ENCODE data around the gene PIEZO2.

PIEZO2 gene

DNA sequence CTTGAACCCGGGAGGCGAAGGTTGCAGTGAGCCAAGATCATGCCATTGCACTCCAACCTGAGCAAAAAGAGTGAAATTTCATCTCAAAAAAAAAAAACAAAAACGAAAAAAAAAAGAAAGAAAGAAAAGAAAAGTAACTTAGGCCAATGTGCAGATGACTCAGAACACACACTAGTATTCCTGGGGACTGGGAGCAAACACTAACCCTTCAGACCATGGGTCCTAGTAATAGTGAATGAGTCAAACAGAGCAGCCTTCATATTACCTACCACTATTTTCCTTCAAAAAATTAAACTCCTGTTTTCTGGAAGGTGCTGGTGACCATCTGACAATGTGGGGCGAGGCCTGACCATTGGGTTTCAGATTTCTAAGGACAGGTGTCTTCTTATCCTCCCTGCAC is 253.4 kb downstream of the PIEZO2 start:
- FAIRE-seq (no peak), DNase-seq (ENCODE audit: insufficient read length) (no peak)
- TF ChIP-seq TAF1 (IDR thresholded peaks at IDR 0.05; ENCODE audit: borderline replicate concordance, low read depth, low read length) (no peak), POLR2AphosphoS5 (IDR thresholded peaks at IDR 0.05; ENCODE audit: low read depth, low read length) (no peak), POLR2A (IDR thresholded peaks at IDR 0.05; ENCODE audit: low read depth, low read length) (no peak)

DNA sequence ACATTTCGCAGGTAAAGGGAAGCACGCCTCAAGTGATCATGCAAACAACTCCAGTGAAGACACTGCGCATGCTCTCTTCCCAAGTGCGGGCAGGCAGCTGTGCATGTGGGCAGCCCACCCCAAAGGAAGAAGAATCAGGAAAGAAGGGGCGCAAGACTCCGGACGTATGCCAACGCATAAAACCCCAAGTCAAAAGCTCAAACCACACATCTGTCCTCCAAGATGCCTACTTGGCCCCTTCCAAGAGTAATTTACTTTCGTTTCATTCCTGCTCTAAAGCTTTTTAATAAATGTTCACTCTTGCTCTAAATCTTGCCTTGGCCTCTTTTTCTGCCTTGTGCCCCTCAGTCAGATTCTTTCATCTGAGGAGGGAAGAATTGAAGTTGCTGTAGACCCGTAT is 254.9 kb downstream of the PIEZO2 start:
- DNase-seq (ENCODE audit: insufficient read length) (no peak), FAIRE-seq (peak; percentile 44)
- no peak for TF ChIP-seq POLR2AphosphoS5 (IDR thresholded peaks at IDR 0.05; ENCODE audit: low read depth, low read length)
- TF ChIP-seq POLR2A (IDR thresholded peaks at IDR 0.05; ENCODE audit: low read depth, low read length) = no peak
- TF ChIP-seq TAF1 (IDR thresholded peaks at IDR 0.05; ENCODE audit: borderline replicate concordance, low read depth, low read length) = no peak

DNA sequence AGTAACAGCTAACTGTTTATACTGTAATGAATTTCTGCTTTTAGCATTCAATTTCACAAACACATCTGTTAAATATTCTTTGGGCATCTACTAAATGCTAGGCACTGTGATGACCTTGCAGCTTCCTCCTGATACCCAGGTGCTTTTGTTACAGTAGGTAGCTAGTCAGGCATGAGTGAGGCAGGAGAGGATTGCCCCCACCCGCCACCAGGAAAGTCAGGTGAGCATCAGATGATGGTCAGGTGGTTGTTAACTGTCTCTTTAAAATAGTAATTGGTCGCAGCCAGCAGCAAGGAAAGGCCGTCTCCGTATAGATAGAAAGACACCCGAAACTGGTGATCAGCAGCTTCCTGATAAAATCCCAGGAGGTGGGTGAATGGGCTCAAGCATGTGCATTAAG is 255.6 kb downstream of the PIEZO2 start:
- FAIRE-seq = no peak

DNA sequence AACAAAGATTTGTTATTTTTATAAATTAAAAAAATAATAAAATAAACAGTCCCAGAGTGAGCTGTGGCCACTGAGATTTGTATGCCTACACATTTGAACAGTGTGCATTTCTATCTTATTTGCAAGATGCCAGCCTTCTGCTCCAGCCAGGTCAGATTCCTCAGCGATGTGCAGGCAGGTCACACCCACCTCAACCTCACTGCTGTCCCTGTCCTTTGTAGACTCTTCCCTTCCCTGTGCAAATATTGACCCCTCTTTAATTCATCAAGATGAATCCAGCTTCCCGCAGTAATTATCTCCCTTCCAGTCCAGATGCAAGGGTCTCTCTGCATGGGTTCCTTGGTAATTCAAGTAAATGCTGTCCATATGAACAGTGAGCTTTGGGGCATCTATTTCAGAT is 256.2 kb downstream of the PIEZO2 start:
- DNase-seq (ENCODE audit: insufficient read length) (no peak), FAIRE-seq (no peak)
- TF ChIP-seq POLR2AphosphoS5 (IDR thresholded peaks at IDR 0.05; ENCODE audit: low read depth, low read length) (no peak), TAF1 (IDR thresholded peaks at IDR 0.05; ENCODE audit: borderline replicate concordance, low read depth, low read length) (no peak), POLR2A (IDR thresholded peaks at IDR 0.05; ENCODE audit: low read depth, low read length) (no peak)

More for the DNA sequence above, 255.6 kb downstream of the PIEZO2 start:
- TF ChIP-seq TAF1 (IDR thresholded peaks at IDR 0.05; ENCODE audit: borderline replicate concordance, low read depth, low read length) = no peak
- no peak for TF ChIP-seq POLR2A (IDR thresholded peaks at IDR 0.05; ENCODE audit: low read depth, low read length)
- TF ChIP-seq POLR2AphosphoS5 (IDR thresholded peaks at IDR 0.05; ENCODE audit: low read depth, low read length) = no peak
- DNase-seq (ENCODE audit: insufficient read length) = no peak

DNA sequence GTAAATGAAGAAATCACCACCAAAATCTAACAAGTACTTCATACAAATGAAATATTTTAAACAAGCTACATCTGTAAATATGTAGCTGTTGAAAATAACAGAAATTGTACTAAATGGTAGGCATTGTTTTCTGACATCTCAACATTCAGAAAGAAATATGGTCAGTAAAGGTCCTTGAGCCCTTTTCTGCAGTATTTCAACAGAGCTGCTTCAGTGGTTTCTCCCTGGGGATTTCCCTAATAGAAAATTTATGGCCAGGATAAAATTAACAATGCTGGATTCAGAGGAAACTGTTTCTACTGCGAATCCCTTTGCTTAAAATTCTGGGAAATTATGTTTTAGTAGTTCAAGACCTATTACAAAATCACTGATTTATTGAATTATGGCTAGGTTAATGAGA is 256.6 kb downstream of the PIEZO2 start:
- FAIRE-seq = no peak
- no peak for TF ChIP-seq TAF1 (IDR thresholded peaks at IDR 0.05; ENCODE audit: borderline replicate concordance, low read depth, low read length)
- TF ChIP-seq POLR2AphosphoS5 (IDR thresholded peaks at IDR 0.05; ENCODE audit: low read depth, low read length) = no peak
- TF ChIP-seq POLR2A (IDR thresholded peaks at IDR 0.05; ENCODE audit: low read depth, low read length) = no peak

DNA sequence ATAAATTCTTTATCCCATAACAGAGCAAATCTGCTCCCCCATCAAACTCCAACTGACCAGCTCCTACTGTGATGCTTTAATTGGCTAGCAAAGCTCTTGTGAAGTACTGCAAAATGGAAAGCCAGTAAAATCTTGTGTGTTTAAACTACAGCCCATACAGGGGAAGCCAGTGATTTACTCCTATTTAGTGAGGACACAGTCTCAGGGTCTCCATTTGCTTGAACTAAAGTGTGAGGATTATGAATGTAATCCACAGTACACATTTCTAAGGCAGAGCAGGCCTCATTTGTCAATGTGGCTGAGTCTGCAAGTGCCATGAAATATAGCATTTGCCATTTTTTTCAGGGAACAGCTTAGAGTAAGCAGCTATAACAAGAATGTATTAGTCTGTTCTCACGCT is 259.3 kb downstream of the PIEZO2 start:
- TF ChIP-seq POLR2A (IDR thresholded peaks at IDR 0.05; ENCODE audit: low read depth, low read length) (no peak), POLR2AphosphoS5 (IDR thresholded peaks at IDR 0.05; ENCODE audit: low read depth, low read length) (no peak)
- peak; percentile 33 for FAIRE-seq
- DNase-seq (ENCODE audit: insufficient read length) = no peak

More for the DNA sequence above, 256.6 kb downstream of the PIEZO2 start:
- no peak for DNase-seq (ENCODE audit: insufficient read length)

DNA sequence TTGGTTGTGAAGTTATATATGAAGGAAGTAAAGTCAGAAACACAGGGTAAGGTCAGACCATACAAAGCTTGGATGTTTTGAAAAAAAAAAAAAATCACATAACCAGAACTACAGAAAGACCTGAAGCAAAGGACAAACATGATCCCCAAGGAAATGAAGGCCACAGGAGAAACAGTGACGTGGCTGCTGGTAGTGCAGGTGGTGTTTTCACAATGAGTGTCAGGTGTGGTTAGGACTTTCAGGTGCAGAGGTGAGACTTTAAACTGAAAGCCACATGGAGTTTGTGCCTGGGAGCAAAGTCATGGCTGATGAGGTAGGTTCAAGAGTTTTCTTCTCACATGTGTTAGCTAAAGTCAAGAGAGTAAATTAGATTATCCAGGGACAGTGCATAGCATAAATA is 270.7 kb downstream of the PIEZO2 start:
- FAIRE-seq (peak; percentile 94), DNase-seq (ENCODE audit: insufficient read length) (peak; percentile 31)
- TF ChIP-seq POLR2A (IDR thresholded peaks at IDR 0.05; ENCODE audit: low read depth, low read length) = no peak
- no peak for TF ChIP-seq TAF1 (IDR thresholded peaks at IDR 0.05; ENCODE audit: borderline replicate concordance, low read depth, low read length)
- TF ChIP-seq POLR2AphosphoS5 (IDR thresholded peaks at IDR 0.05; ENCODE audit: low read depth, low read length) = no peak; the same call in 1 of the 2 replicates

DNA sequence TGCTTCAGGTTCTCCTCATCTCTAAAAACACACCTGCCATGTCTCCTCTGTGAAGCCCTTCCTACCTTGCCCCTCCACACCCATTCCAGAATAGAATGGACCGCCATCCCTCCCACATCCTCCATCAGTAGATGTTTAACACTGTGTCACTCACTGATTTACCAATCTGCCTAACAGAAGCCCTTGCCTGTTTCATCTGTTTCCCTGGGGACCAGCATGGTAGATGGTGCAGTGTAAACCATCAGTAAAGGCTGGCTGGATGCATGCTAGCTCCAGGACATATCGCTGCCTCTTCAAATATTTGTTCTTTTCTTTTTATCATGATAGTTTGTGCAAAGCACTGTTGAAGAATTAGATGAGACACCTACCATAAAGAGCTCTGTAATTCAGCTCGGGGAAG is 271.4 kb downstream of the PIEZO2 start:
- TF ChIP-seq TAF1 (IDR thresholded peaks at IDR 0.05; ENCODE audit: borderline replicate concordance, low read depth, low read length) (no peak), POLR2AphosphoS5 (IDR thresholded peaks at IDR 0.05; ENCODE audit: low read depth, low read length) (no peak), POLR2A (IDR thresholded peaks at IDR 0.05; ENCODE audit: low read depth, low read length) (no peak)
- FAIRE-seq (peak; percentile 48), DNase-seq (ENCODE audit: insufficient read length) (no peak)

DNA sequence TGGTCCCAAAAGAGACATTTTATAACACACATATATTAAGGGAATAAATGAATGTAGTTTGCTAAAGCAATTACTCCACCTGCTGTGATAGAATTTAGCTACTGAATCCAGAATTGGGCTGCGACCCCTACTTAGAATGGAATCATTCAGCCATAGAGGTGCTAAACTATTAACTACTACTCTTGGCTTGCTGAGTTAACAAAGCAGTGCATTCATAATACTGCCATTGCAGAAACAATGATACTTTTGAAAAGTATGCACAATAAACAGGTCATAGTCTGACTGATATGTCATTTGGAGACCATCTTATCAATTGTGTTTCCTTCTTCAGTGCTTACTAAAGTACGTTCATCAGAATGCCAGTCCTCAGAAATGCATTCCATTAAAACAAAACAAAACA is 273.6 kb downstream of the PIEZO2 start:
- no peak for TF ChIP-seq TAF1 (IDR thresholded peaks at IDR 0.05; ENCODE audit: borderline replicate concordance, low read depth, low read length)
- TF ChIP-seq POLR2AphosphoS5 (IDR thresholded peaks at IDR 0.05; ENCODE audit: low read depth, low read length) = no peak
- TF ChIP-seq POLR2A (IDR thresholded peaks at IDR 0.05; ENCODE audit: low read depth, low read length) = no peak
- FAIRE-seq (peak; percentile 21), DNase-seq (ENCODE audit: insufficient read length) (no peak)

DNA sequence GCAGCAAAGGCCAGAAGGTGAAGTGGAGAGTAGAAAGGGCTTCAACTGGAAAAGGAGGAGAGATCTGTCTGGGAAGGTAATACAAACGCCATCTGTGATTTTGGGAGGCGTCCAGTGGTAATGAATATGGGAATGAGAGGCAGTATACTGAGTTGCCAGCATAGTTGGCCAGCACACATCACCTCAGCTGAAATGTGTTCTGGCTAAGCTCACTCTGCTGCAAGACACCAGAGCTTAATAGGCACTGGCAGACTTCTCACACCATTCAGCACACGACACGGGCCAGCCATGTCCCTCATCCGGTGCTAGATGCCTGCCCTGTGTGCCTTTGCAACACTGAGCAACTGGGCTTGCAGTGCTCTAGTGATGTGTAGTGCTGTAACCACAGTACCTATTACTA is 277.1 kb downstream of the PIEZO2 start:
- TF ChIP-seq POLR2AphosphoS5 (IDR thresholded peaks at IDR 0.05; ENCODE audit: low read depth, low read length) = no peak
- TF ChIP-seq POLR2A (IDR thresholded peaks at IDR 0.05; ENCODE audit: low read depth, low read length) = no peak
- TF ChIP-seq TAF1 (IDR thresholded peaks at IDR 0.05; ENCODE audit: borderline replicate concordance, low read depth, low read length) = no peak
- DNase-seq (ENCODE audit: insufficient read length) = no peak
- FAIRE-seq = peak; percentile 62

DNA sequence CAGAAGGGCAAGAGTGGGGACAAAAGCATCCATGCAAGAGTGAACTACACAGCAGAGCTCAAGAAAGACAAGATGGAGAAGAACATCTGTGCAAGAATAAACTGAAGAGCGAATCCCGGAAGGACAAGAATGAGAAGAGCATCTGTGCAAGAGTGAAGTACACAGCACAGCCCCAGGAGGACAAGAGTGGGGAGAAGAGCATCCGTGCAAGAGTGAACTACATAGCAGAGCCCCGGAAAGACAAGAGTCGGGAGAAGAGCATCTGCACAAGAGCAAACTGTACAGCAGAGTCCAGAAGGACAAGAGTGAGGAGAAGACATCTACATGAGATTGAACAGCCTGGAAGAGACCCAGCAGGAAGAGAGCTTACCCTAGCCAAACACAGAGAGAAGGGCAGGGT is 284.6 kb downstream of the PIEZO2 start:
- DNase-seq (ENCODE audit: insufficient read length) (no peak), FAIRE-seq (no peak)
- TF ChIP-seq TAF1 (IDR thresholded peaks at IDR 0.05; ENCODE audit: borderline replicate concordance, low read depth, low read length) (no peak), POLR2A (IDR thresholded peaks at IDR 0.05; ENCODE audit: low read depth, low read length) (no peak), POLR2AphosphoS5 (IDR thresholded peaks at IDR 0.05; ENCODE audit: low read depth, low read length) (no peak)

DNA sequence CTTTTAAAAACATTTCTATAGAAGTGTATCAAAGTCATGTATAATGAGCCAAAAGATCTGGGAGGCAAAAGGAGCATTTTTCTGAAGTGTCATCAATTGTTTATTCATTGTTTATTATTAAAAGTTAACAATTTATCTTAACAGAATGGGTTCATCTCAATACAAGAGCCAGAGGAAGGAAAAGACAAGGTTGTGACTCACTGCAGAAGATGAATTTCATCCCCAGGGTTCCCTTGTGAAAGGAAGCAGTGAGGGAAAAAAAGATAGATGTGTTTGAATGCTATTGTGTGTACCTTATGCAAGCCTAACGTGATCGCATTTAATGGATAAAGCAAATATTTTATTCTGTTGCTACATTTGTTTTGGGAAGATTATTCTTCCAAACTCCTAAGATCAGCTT is 286.3 kb downstream of the PIEZO2 start:
- no peak for TF ChIP-seq POLR2A (IDR thresholded peaks at IDR 0.05; ENCODE audit: low read depth, low read length)
- no peak for TF ChIP-seq POLR2AphosphoS5 (IDR thresholded peaks at IDR 0.05; ENCODE audit: low read depth, low read length)
- no peak for TF ChIP-seq TAF1 (IDR thresholded peaks at IDR 0.05; ENCODE audit: borderline replicate concordance, low read depth, low read length)
- no peak for DNase-seq (ENCODE audit: insufficient read length)
- no peak for FAIRE-seq

DNA sequence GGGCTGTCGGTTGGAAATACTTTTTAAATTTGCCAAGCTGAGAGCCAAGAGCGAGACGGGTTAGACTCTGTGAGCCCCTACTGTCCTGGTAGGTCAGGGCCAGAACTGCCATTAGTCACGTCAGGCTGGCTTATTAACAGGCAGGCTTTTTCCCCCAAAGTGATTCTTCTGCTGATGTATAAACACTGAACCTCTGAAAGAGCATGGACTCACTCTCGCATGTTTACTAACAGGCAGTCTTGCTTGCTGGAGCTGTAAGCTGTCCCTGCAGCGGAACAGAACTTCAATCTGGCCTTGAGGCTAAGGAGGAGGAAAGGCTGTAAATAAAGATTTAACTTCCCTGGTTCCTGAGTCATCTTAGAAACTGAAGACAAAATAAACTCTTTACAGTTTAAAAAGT is 288.4 kb downstream of the PIEZO2 start:
- TF ChIP-seq POLR2A (IDR thresholded peaks at IDR 0.05; ENCODE audit: low read depth, low read length) (no peak), POLR2AphosphoS5 (IDR thresholded peaks at IDR 0.05; ENCODE audit: low read depth, low read length) (no peak)
- DNase-seq (ENCODE audit: insufficient read length) = no peak
- peak; percentile 14 for FAIRE-seq

Data from GM12892 (cell line).